NCI-H1417 treated with DMSO at 0.1 percent for 48 hours (cell line): ENCODE results near the gene ID4.
A peak's percentile ranks its signal among the peaks of the same experiment; 100 is the strongest.
"Not testable (repeated sequence)": the region's sequence is repeated elsewhere in the genome, so short reads cannot be mapped to it uniquely, and the experiment has no call there.

Source experiments
- DNase-seq: peaks from one replicate; lab custom pipeline; 2025; lab: John Stamatoyannopoulos, UW

The ID4 gene

DNA sequence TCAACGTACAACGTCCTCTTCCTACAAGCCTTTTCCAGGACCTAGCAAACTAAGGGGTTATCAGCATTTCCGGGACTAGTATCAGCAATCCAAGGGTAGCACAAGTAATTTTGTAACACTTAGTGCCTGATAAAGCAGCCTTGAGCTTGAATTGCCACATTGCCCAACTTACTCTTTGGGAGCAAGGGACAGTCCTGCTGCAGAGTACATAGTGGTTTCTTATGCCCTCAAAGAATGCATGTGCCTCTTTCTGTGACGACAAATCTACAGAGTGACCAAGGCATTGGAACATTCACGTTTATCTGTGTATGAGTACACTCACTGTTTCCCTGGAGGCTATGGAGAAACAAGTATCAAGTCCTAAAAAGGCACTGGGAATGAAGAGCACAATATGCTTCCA is 3.2 kb upstream of the ID4 start:
- no peak for DNase-seq

DNA sequence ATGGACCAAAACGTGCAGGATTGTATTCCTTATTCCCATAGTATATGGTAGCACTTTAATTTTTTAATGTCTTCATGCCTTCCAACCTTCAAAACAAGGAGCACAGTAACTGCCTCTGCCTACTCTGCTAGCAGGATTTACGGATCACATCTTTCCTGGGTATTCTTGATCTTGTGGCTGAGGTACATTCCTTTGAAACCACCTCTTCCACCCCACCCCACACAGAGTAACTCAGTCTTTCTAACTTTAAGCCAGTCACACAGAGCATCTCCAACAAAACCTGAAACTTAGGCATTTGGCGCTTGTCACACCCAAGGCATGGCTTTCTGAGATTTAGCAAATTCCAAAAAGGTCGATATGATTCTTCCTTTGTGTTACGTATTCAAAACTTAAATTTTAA is 2.3 kb upstream of the ID4 start:
- no peak for DNase-seq

DNA sequence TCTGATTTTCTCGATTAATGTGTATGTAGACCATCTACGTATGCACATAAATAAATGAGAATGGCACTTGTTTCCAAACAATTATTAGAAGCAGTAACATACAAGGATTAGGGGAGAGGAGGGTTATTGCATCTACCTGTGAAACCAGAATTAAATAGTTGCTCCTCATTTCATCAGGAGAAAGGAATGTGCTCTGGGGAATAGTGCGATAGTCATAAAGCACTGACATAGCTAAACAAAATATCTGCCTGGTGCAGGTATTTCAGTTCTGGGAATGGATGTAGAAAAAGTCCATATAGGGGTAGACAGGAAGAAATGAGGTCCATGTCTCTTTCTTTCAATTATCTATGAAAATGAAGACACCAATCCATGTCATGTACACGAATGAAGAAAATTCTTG is 1.6 kb upstream of the ID4 start:
- DNase-seq, result no peak

DNA sequence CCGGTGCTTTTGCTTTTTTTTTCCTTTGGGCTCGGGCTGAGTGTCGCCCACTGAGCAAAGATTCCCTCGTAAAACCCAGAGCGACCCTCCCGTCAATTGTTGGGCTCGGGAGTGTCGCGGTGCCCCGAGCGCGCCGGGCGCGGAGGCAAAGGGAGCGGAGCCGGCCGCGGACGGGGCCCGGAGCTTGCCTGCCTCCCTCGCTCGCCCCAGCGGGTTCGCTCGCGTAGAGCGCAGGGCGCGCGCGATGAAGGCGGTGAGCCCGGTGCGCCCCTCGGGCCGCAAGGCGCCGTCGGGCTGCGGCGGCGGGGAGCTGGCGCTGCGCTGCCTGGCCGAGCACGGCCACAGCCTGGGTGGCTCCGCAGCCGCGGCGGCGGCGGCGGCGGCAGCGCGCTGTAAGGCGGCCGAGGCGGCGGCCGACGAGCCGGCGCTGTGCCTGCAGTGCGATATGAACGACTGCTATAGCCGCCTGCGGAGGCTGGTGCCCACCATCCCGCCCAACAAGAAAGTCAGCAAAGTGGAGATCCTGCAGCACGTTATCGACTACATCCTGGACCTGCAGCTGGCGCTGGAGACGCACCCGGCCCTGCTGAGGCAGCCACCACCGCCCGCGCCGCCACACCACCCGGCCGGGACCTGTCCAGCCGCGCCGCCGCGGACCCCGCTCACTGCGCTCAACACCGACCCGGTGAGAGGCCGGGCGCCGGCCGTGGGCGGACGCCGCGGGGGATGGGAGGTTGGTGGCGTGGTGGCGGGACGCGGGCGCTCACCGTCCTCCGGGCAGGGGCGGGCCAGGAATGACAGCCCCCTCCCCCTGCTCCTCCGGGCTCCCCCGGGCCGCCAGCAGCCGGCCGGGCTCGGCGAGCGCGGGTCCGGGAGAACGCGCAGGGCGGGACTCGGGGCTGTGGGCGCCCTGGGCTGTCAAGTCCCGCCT is 606 bp downstream of the ID4 start:
- DNase-seq, result no peak

DNA sequence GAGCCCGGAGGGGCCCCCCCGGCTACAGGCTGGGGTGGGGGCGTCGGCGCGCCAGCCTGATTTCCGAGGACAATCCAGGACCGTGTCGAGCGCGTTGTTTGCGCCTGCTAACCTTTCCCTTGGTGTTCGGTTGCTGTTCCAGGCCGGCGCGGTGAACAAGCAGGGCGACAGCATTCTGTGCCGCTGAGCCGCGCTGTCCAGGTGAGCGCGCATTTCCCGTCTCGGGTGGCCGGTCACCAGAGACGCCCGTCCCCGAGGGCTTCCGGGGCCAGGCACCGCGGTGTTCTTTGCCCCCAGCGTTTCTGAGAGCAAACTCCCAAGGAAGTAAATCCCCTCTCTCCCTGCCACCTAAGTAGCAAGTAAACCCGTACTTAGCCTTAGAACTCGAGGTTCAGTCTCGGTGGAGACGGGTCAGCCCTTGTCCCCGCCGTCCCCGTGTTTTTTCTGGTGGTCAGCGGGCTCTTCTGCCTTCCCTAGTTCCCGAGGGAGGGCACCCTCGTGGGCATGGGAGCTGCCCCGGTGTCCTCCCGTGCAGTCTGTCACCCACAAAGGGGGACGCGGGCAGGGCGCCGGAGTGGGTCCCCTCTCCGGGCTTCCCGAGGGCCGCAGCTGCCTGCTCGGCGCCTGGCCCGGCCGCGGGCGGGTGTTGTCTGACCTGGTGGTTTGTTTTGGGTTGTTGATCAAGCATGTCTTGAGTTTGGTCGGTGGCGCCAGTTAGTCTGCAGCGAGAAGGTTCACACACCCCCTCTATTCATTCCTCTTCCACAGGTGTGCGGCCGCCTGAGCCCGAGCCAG is 1.5 kb downstream of the ID4 start:
- DNase-seq, result peak; percentile 78

DNA sequence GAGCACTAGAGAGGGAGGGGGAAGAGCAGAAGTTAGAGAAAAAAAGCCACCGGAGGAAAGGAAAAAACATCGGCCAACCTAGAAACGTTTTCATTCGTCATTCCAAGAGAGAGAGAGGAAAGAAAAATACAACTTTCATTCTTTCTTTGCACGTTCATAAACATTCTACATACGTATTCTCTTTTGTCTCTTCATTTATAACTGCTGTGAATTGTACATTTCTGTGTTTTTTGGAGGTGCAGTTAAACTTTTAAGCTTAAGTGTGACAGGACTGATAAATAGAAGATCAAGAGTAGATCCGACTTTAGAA is 2.0 kb downstream of the ID4 start:
- no peak for DNase-seq

DNA sequence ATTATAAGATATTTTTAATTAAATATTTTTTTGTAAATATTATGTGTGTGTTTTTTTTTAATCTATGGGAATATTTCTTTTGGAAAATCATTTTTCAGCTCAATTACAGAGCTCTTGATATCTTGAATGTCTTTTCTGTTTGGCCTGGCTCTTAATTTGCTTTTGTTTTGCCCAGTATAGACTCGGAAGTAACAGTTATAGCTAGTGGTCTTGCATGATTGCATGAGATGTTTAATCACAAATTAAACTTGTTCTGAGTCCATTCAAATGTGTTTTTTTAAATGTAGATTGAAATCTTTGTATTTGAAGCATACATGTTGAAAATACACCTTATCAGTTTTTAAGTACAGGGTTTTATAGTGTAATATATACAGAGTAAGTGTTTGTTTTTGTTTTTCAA is 2.6 kb downstream of the ID4 start:
- no peak for DNase-seq

DNA sequence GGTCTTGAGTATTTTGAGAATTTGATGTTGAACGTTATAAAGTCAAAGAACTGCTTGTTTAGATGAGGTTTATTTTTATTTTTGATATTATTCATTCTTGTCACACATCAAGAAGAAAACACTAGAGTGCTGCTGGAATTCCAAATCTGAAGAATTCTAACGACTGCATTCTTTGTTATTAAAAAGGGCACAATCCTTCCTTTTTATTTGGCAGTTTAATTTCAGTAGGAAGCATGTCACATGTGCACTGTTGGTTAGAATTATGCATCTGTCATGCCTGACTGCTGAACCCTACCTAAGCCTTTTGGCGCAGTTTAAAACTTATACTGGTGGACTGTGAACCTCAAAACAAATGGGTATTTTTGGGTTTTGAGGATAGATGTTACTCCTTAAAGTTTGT is 4.0 kb downstream of the ID4 start:
- no peak for DNase-seq

DNA sequence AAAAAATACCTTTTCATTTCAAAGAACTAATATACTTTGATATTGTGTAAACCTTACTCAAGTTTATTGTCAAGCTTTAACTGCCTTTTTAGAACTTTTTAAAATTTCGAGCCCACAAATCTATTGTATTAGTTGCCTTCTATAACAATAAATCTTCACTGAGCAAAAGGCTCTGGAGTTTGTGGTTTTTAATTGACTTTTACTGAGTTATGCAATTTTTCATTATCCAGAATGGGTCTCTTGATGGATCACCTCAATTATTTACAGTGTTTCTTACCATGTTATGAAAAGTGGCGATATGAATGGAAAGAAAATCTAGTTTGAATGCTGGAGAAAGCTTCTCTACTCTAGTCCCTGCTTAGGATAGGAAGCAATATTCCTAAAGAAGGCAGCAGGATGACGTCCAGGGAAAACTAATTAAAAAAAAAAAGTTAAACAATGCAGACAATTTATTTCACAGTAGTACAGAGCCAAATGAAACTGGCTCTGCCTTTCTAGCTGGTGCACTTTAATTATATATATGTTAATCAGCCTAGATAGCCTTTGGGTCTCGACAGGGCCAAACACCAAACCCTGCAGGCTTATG is 5.0 kb downstream of the ID4 start:
- no peak for DNase-seq

DNA sequence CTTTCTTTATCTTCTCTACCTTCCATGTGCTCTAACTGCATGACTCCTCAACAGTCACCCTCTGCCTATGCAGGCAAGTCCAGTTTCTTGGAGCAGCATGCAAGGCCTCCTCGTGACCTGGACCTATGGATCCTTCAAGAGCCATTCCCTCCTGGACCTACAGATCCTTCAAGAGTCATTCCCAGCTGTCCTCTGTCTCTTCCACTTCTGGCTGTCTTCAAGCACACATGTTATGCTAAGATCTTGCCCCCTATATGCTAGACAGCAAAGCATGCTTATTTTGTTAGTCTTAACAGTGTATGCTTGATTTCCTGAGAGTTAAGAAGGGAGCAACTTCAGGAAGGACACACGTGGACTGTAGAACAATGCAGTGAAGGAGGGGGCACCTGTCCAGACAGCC is 7.5 kb downstream of the ID4 start:
- DNase-seq, result no peak

DNA sequence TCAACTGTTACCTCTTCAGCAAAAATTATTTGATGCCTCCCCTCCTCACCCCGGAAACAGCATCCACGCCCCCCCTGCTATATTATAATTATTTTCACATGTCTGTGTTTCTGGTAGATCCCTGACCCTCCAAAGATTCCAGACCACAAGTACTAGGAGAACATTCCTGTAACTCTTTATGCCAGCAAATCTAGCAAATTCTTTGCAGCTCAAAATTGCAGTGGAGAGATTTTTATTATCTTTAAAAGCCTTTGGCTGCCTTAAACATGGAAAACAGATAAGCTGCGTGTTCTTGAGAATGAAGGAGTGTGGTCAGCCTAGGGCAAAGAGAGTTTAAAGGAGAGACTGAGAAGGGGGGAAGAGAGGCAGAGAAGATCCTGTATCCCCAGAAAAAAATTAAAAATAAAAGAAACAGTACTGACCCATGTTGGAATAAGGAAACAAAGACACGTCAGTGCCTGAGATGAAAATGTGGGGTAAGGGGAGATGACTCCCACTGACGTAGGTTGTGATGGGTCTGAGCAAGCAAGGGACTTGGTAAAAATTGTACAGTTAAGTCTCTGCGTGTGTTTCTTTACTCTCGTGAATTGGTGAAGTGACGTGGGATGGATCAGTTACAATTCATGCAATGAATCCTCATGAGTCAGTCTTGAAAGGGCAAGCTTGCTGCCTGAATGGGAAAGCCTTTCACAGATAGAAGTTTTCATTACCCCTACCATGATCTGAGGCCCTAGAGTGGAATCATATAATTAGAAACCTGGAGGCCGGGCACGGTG is 8.3 kb downstream of the ID4 start:
- no peak for DNase-seq

DNA sequence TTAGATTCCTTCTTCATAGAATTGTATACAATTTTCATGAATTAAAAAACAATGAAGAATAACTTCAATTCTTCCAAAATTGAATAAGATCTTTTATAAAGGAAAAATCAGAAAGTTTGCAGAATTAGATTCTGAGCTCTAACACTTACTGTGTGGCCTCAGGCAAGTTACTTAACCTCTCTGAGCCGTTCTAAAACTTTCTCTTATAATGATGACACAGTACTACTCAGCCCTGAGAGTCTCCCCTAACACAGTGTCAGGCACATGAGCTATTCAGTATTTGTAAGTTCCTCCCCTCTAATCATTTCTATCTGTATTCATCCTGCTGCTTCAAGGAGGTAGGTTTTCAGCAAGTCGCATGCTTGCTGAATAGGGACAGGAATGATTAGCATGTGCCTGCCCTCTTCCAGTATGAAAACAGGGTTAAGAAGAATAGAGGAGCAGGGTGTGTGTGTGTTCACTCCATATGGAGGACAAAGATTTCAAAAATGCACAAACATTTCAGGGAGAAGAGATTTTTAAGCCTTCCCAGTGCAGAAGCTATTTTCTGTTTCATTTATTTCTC is 11.4 kb downstream of the ID4 start:
- no peak for DNase-seq

DNA sequence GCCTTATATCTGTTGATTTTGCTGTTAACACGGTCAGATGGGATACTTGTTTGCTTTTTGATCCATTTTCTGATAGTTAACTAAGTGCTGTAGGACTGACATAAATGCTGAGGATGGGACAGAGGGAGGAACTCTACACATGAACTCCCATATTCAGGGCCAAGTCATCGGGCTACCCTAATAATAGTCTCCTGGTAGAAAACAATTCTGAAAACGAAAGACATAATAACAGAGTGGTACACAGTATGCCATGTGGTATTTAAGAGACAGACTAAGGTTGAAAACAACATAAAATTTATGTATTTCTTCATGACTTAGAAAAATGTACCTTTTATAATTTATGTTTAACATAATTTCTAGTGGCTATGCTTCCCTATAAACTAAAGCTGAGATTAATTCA is 12.0 kb downstream of the ID4 start:
- no peak for DNase-seq

DNA sequence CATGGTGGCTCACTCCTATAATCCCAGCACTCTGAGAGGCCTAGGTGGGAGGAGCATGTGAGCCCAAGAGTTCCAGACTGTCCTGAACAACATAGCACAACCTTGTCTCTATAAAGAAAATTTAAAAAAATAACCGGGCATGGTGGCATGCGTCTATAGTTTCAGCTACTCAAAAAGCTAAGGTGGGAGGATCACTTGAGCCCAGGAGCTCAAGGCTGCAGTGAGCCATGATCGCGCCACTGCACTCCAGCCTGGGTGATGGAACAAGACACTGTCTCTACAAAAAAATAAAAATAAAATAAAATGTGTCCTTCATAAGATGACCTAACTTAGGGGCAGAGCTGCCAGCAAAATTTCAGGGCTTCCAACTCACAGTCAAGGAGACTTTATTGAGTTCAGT is 12.6 kb downstream of the ID4 start:
- no peak for DNase-seq

DNA sequence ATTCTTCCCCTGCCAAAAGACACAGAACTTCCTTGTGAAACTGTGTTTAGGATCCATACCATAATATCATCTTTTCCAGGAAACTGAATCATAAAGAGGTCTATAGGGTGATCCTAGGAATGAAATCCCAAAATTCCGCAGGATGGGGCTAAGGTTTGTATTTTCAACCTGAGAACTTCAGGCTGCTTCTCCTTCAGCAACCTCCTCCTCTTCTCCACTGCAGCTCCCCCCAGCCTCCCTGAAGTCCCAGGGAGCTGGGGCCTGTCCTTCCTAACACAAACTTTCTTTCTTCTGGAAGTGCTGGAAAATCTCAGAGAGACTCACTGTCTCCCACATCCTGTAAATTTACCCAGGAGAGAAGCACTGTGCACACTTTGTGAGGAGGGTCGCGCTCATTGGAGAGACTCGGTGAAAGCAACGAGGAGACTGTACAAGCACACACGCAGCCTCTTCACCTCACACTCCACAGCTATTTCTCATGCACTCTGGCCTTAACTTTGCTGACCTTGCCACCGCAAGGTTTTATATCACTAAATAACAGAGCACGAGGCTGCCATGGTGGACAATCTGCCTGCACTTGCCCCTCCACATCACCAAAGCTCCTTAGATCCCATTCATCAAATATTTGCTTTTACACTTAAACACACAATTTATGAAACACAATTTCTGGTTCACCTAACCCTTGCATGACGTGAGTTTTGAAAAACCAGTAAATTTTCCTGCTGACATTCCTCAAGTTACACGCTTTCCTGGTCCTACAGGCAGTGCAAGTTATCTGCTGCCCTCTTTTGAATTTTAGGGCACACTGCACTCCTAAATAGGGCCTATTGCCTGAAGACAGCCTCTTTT is 14.3 kb downstream of the ID4 start:
- peak; percentile 54 for DNase-seq

DNA sequence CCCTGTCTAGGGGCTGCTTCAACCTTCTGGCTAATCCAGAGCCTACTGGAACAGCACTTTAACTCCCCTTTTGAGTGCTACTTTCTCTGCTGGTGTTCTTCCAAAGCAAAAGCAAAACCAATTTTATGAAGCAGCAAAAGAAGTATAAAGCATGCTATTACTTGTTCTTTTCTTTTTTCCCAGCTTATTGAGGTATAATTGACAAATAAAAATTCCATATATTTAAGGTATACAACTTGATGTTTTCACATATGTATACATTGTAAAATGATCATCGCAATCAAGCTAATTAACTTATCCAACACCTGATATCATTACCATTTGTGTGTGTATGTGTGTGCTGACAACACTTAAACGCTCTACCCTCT is 14.9 kb downstream of the ID4 start:
- no peak for DNase-seq

DNA sequence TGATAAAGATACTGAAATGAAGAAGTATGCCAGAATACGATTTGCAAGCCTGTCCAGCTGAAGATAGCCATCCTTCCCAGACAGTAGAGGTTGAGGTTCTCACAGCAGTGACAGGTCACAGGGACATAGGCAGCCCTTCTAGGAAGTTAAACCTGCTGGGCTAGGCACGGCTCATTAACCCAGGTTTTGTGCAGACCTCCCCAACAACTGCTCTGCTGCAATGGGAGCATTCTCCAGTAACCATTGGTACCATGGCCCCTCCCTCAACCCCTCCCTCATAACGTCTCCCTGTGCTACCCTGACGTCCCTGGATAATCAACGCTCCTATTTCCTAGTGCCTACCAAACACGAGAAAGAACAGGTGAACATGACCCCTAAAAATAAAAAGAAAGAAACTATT is 15.8 kb downstream of the ID4 start:
- DNase-seq, result no peak

DNA sequence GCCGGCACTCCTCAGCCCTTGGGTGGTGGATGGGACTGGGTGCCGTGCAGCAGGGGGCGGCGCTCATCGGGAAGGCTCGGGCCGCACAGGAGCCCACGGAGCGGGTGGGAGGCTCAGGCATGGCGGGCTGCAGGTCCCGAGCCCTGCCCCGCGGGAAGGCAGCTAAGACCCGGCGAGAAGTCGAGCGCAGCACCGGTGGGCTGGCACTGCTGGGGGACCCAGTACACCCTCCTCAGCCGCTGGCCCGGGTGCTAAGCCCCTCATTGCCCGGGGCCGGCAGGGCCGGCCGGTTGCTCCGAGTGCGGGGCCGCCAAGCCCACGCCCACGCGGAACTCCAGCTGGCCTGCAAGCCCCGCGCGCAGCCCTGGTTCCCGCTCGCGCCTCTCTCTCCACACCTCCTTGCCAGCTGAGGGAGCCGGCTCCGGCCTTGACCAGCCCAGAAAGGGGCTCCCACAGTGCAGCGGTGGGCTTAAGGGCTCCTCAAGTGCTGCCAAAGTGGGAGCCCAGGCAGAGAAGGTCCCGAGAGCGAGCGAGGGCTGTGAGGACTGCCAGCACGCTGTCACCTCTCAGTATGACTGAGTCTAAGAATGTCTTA is 17.3 kb downstream of the ID4 start:
- DNase-seq, result not testable (repeated sequence)

DNA sequence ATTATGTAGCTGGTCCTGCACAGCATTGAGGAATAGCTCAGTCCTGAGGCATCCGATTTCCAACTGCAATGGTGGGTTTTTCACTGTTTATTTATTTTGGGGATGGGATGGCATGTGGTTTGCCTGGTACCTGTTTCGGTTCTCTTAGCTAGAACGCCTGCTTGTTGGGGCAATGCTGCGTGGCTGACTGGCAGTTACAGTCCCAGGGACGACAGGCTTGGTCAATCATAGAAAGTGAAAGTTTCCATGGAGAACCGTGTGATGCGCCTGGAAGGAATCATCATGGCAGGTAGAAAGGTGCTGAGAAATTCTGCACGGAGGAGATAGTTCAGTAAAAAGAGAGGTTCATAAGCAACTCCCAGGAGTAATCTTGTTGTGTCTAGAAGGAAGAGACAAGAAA is 18.4 kb downstream of the ID4 start:
- no peak for DNase-seq

DNA sequence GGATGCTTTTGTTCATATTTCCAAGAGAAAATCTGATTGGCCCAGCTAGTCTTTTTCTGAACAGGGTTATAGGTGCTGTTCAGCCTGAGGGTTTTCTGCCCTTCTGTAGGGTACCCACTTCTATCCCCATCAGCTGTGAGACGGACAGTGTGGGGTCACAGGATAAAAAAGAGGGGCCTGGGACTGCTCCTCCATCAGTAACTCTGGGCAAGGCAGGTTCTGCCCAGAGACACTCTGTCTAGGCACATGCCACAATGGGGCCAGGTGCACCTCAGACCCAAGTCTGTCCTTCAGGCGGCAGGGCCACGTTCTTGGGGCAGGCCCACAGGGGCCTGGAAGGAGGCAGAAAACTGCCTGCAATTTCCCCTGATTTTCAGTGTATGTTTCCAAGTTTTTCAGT is 20.0 kb downstream of the ID4 start:
- no peak for DNase-seq

DNA sequence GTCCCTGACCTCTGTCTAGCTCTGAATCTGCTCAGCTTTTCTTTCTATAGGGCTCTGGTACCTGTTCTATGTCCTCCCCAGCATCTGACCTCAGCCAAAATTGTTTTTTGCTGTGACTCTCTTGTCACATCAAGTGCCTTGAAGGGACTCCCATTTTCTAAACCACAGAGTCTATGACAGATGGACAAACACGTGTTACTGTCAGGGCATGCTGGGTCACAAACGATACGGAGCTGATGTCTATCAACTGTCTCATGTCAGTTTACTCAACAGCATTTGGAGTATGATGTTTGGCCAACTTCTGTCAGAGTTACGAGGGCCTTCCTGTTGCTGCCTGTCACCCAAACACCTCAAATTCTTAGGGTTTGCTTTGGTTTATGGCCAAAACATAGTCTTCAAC is 20.5 kb downstream of the ID4 start:
- no peak for DNase-seq
